Motor neuron (in vitro differentiated cells): ENCODE results near the gene PRSS16. TPM values are rescaled to one million over a fixed set of nuclear protein-coding genes. Genes with fewer than 3 reads are reported as not detected.
A peak's percentile ranks its signal among the peaks of the same experiment; 100 is the strongest.
"Not testable (repeated sequence)": the region's sequence is repeated elsewhere in the genome, so short reads cannot be mapped to it uniquely, and the experiment has no call there.

Source experiments
- ATAC-seq, 8 experiments: fragments of 200-7000 bp; cut with Tn5 transposase; replicated peaks in 6 of 8; 2 replicates each; pipeline ENCODE4 v1.8.0; 2021; ENCODE audit warnings: mild to moderate bottlenecking in 8 of 8, moderate library complexity in 8 of 8
- H3K27ac ChIP-seq, 2 donors: fragments of 250-450 bp; sonication (Bioruptor Pico); 2 replicates each; pipeline ENCODE4 v1.9.0; 2021; ENCODE audit warnings: antibody characterized with exemption in 2 of 2, mild to moderate bottlenecking in 2 of 2, moderate library complexity in 1 of 2
- H3K4me1 ChIP-seq, 2 donors: fragments of 250-450 bp; sonication (Bioruptor Pico); replicated peaks in 1 of 2; 2 replicates each; pipeline ENCODE4 v1.6.1; 2021; ENCODE audit warnings: antibody characterized with exemption in 2 of 2, mild to moderate bottlenecking in 2 of 2, moderate library complexity in 1 of 2
- H3K4me3 ChIP-seq, 5 donors: fragments of 250-450 bp; sonication (Bioruptor Pico); 2 replicates each; pipeline ENCODE4 v1.9.0; 2021; ENCODE audit warnings: antibody characterized with exemption in 5 of 5, mild to moderate bottlenecking in 5 of 5, moderate library complexity in 4 of 5
- WGBS, 10 experiments: fragments of 450-650 bp; shearing (Covaris generic); methylation state at CpG; one replicate each; pipeline ENCODE4 v1.0.0; 2022; 5-methylcytosine and 5-hydroxymethylcytosine counted together
- in situ Hi-C, 9 experiments: fragments of 400-800 bp; cut with MboI; loops; one replicate each; pipeline ENCODE4 v1.15.0; 2021; ENCODE audit warnings: low sequenced_read_pairs in 9 of 9, low pct_unique_long_range_greater_than_20kb in 2 of 9; ENCODE audit not compliant: unreplicated experiment in 9 of 9
- total RNA-seq, 8 experiments: library from RNA; unstranded; fragments of 300-600 nt; gene quantifications; 2 replicates each; pipeline versions ENCODE4 v1.2.3 to v1.2.4, GENCODE V29; 2022

The PRSS16 gene
- total RNA-seq: 1 to 10 TPM in 3 of 8 experiments, under 1 TPM in 5; 0.21 to 2.1 (median 0.79) TPM

- ATAC-seq: no peak
- 24 to 78% (median 48%) methylated on average over 1 to 10 of the region's 12 CpGs for WGBS, 10 experiments
- in situ Hi-C loops: no loop called here
- Histone ChIP-seq H3K4me1 (peaks cover 0 to 3% of the 10 kb centered on the region in 2 donors), H3K27ac (no peak within 1 kb of the TSS), H3K4me3 (no peak within 1 kb of the TSS)
These were observed at the start of gene PRSS16 for GRCh38 chr6:27247133-27247836. Gene PRSS16 (plus strand): TSS chr6:27247701. CDS start chr6:27247738, 37 bp downstream.

DNA sequence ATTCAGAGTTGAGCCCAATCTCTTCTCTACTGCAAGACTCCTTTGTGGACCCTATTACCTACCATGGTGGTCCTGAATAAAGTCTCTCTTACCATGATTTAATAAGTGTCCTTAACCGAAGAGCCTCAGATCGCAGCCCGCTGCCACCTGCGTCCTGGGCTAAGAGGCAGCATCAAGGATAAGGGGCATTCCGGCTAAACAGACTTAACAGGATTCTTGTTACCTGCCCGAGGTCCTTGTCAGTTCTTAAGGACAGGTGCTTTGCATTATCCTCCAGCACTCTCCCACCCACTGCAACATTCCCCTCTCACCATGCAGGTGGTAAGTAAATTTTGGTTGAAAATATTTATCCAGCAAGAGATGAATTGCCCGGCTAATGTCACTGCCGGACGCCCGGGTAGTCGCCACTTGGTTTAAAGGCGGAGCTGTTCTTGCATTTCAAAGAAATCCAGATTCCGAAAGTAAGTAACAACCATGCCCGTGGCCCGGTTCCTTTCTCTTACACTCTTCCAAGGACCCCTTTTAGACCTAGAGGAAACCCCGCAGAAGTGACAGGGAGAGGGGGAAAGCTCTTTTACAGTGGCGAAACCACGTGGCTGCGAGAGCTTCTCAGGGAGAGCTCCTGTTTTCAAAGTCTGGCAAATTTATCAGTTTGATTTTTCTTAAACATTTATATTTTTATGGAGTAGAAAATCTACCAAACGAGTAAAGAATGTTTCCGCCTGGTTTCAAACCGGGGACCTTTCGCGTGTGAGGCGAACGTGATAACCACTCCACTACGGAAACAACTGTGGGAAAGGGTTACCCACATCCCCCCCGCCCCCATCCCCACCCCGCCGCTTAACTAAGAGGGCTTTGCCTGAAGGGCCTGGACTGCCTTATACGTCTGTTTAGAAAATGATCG is 41.9 kb upstream of the PRSS16 start:
- 4 to 57% (median 26%) methylated on average over 4 to 20 of the region's 32 CpGs; no CpG with 5 or more reads in 2 of the 10 experiments for WGBS, 10 experiments
- H3K27ac ChIP-seq: no peak overlapping the region
- in situ Hi-C loops: no loop called here
- H3K4me3 ChIP-seq: peak overlapping the region in 1 of 5 donors; percentile 24
- ATAC-seq: peak in 2 of 8 experiments; percentile 51 to 71
- no peaks in the 10 kb centered on the region for H3K4me1 ChIP-seq

DNA sequence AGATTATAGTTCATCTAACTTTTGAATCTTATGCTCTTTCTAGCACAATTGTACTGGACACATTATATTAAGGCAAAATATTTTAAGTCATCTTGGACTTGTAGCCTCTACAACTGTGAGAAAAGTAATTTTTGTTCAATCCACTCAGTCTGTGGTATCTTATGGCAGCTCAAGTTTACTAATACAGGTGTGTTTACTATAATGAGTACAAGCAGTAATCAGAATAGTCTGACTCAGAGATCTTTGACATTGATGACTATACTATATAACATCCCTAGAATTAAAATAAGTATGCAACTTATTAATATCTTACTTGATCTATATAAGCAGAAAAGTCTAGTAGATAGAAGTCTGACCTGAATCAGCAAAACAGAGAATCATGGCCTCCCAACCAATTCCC is 40.7 kb upstream of the PRSS16 start:
- H3K4me1 ChIP-seq: no peaks in the 10 kb centered on the region
- no peak for ATAC-seq
- in situ Hi-C loops: no loop called here
- H3K4me3 ChIP-seq: no peak overlapping the region
- H3K27ac ChIP-seq: no peak overlapping the region

DNA sequence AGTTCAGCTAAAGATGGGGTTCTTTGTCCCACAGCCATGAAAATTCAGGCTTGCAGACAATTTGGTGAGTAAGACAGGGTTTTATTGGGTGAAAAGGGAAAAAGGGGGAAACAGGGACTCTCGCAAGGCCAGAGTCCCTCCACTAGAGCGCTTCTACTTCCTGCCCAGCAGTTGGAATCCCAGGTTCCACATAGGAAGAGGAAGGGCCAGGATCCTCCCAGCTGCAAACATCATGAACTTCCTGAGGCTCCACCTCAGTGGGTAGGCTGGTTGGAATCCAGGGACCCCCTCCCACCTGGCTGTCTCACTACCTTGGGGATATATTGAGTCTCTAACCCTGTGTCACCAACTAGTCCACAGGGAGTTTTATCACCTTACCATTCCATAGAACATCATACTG is 39.5 kb upstream of the PRSS16 start:
- H3K4me1 ChIP-seq: no peaks in the 10 kb centered on the region
- H3K27ac ChIP-seq: no peak overlapping the region
- ATAC-seq: no peak
- in situ Hi-C loops: no loop called here
- no peak overlapping the region for H3K4me3 ChIP-seq
- 89 to 100% (median 90%) methylated on average over 1 to 2 of the region's 2 CpGs; no CpG with 5 or more reads in 5 of the 10 experiments for WGBS, 10 experiments

DNA sequence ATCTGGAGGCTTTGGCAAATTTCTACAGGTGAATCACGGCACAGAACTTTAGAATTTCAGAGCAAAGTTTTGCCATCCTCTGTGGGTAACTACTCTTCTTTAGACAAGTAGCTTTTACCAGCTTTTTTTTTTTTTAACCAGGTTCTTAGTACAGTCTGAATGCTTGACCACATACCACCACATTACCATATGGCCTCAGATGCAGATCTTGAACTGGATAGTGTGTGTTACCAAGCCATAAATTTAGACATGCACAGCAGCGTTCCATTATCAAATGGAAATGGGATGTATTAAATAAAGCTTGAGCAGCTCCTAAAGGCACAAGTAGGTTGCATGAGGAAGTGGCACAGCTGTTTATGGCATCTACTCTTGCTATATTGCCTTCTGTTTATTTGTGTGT is 38.3 kb upstream of the PRSS16 start:
- in situ Hi-C loops: no loop called here
- no peaks in the 10 kb centered on the region for H3K4me1 ChIP-seq
- WGBS, 10 experiments: 0 to 100% (median 86%) methylated on average over 1 to 2 of the region's 2 CpGs; no CpG with 5 or more reads in 1 of the 10 experiments
- H3K4me3 ChIP-seq: no peak overlapping the region
- no peak for ATAC-seq
- H3K27ac ChIP-seq: no peak overlapping the region

DNA sequence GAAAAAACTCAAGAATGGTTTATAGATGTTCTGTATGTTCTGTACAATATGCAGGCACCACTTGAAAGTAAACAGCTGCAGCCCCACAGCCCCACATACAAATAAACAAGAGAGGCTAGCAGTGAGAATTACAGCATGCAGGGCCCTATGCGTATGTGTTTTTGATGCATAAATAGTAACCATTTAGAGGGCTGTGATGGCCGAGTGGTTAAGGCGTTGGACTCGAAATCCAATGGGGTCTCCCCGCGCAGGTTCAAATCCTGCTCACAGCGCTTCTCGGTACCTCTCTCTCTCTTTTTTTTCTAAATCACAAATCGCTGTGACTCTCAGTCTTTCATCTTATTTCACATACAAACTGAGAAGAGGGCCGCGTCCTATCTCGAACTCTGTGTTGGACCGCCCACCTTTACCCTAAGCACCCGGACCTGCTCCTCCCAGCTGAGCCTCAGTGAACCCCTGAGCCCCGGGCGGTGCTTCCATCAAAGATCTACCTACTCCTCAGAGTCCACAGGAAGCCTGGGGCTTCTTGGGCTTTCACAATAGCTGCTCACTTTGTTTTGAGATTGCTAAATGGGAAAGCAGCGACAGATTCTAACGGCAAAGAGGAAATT is 37.7 kb upstream of the PRSS16 start:
- Histone ChIP-seq H3K4me3 (no peak overlapping the region), H3K27ac (no peak overlapping the region), H3K4me1 (no peaks in the 10 kb centered on the region)
- in situ Hi-C loops: no loop called here
- WGBS, 10 experiments: 40 to 84% (median 80%) methylated on average over 1 to 18 of the region's 18 CpGs
- ATAC-seq: no peak

GRCh38 chr6:27213091-27213517 is 34.4 kb upstream of the PRSS16 start:
- H3K4me1 ChIP-seq, H3K27ac ChIP-seq, H3K4me3 ChIP-seq, in situ Hi-C loops, ATAC-seq: not testable (repeated sequence)
- 45 to 98% (median 83%) methylated on average over 7 to 13 of the region's 15 CpGs; no CpG with 5 or more reads in 1 of the 10 experiments for WGBS, 10 experiments

DNA sequence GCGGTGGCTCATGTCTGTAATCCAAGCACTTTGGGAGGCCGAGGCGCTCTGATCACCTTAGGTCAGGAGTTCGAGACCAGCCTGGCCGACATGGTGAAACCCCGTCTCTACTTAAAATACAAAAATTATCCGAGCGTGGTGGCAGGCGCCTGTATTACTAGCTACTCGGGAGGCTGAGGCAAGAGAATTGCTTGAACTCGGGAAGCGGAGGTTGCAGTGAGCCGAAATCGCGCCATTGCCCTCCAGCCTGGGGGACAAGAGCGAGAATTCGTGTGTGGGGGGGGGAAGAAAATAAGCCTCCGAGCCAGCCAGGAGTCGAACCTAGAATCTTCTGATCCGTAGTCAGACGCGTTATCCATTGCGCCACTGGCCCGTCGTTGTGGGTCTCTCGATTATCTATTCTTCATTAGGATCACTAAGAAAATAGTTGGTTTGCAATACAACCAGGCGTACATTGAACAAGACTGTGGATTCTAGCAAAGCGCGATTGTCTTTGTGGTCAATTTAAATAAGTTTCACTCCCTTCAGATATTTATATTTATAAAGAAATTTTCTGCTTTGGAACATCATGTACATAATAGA is 33.9 kb upstream of the PRSS16 start:
- no peaks in the 10 kb centered on the region for H3K4me1 ChIP-seq
- H3K4me3 ChIP-seq: peak overlapping the region in 2 of 5 donors; percentile 39 to 41
- in situ Hi-C loops: no loop called here
- ATAC-seq: peak in 2 of 8 experiments; percentile 27 to 47
- WGBS, 10 experiments: 8 to 74% (median 45%) methylated on average over 3 to 25 of the region's 29 CpGs
- H3K27ac ChIP-seq: no peak overlapping the region

DNA sequence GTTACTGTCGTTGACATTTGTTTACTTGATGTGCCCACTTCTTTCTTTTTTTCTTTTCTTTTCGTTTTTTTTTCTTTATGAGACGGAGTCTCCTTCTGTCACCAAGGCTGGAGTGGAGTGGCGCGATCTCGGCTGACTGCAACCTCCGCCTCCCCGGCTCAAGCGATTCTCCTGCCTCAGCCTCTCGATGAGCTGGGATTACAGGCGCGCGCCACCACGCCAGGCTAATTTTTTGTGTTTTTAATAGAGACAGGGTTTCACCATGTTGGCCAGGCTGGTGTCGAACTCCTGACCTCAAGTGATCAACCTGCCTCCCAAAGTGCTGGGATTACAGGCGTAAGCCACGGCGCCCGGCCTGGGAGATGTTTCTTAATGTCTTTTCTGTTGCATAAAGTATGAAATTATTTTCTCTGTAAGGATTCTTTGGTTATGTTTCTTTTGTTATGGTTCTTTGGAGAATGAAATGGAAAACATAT is 33.3 kb upstream of the PRSS16 start:
- in situ Hi-C loops: no loop called here
- Histone ChIP-seq H3K4me1 (no peaks in the 10 kb centered on the region), H3K4me3 (peak overlapping the region in 2 of 5 donors; percentile 39 to 41), H3K27ac (no peak overlapping the region)
- peak in 1 of 8 experiments; percentile 16 for ATAC-seq
- 15 to 55% (median 36%) methylated on average over 4 to 18 of the region's 19 CpGs for WGBS, 10 experiments

- Histone ChIP-seq H3K4me1 (no peaks in the 10 kb centered on the region), H3K27ac (no peak overlapping the region), H3K4me3 (no peak overlapping the region)
- WGBS, 10 experiments: 76 to 94% (median 91%) methylated on average over 2 to 21 of the region's 21 CpGs
- in situ Hi-C loops: no loop called here
- no peak for ATAC-seq
These were observed 30.6 kb upstream of the PRSS16 start for GRCh38 chr6:27216874-27217273.

DNA sequence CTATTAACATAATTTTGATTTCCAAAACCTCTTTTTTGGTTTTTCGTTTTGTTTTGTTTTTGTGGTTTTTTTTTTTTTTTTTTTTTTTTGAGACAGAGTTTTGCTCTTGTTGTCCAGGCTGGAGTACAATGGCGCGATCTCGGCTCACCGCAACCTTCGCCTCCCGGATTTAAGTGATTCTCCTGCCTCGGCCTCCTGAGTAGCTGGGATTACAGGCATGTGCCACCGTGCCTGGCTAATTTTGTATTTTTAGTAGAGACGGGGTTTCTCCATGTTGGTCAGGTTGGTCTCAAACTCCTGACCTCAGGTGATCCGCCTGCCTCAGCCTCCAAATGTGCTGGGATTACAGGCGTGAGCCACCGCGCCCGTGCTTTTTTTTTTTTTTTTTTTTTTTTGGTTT is 24.5 kb upstream of the PRSS16 start:
- H3K4me1 ChIP-seq, H3K27ac ChIP-seq, ATAC-seq, in situ Hi-C loops, H3K4me3 ChIP-seq: not testable (repeated sequence)
- WGBS, 10 experiments: 69 to 100% (median 86%) methylated on average over 1 to 15 of the region's 15 CpGs

DNA sequence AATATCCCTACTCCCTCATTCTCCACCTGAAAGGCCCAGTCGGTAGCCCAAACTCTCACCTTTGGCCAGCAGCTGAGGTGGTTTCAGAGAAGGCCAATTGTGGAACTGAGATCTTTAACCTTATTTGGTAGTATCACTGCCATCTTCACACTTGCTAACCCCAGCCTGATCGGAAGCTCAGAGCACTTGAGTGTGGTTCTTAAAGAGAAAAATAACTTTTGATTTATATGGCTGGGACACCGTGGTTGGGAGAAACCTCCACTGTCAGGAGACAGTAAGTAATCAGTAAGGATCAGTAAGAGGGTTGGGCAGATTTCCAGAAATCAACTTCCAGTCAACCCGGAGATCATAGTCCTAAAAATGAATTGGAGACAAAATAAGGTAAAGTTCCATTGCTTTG is 22.8 kb upstream of the PRSS16 start:
- H3K27ac ChIP-seq: no peak overlapping the region
- in situ Hi-C loops: no loop called here
- 8 to 83% (median 80%) methylated on average over 1 to 4 of the region's 4 CpGs; no CpG with 5 or more reads in 2 of the 10 experiments for WGBS, 10 experiments
- H3K4me3 ChIP-seq: no peak overlapping the region
- no peaks in the 10 kb centered on the region for H3K4me1 ChIP-seq
- ATAC-seq: no peak
